Smooth muscle cell (in vitro differentiated cells): ENCODE results near the gene RFX1. TPM values are rescaled to one million over a fixed set of nuclear protein-coding genes. Genes with fewer than 3 reads are reported as not detected.

Experiments
- DNase-seq: peaks from one replicate; lab custom pipeline; 2025; ENCODE audit not compliant: unreplicated experiment; lab: John Stamatoyannopoulos, UW
- H2AFZ ChIP-seq: fragments of 200-600 bp; sonication (generic); 2 replicates; pipeline ENCODE4 v1.6.0; 2016; ENCODE audit warnings: antibody characterized with exemption, low read depth, mild to moderate bottlenecking
- H3F3A ChIP-seq: fragments of 200-600 bp; sonication (generic); 2 replicates; pipeline ENCODE4 v1.6.0; 2017; ENCODE audit warnings: antibody characterized with exemption, low read depth
- H3K27ac ChIP-seq: fragments of 200-600 bp; sonication (generic); 2 replicates; pipeline ENCODE4 v1.5.1; 2016; ENCODE audit warnings: low read depth, mild to moderate bottlenecking
- H3K27me3 ChIP-seq: fragments of 200-600 bp; sonication (generic); 2 replicates; pipeline ENCODE4 v1.6.1; 2016; ENCODE audit warnings: low read depth, mild to moderate bottlenecking
- H3K36me3 ChIP-seq: fragments of 200-600 bp; sonication (generic); 2 replicates; pipeline ENCODE4 v1.5.1; 2016; ENCODE audit warnings: low read depth
- H3K4me1 ChIP-seq: fragments of 200-600 bp; sonication (generic); 2 replicates; pipeline ENCODE4 v1.5.1; 2016; ENCODE audit warnings: low read depth
- H3K4me2 ChIP-seq: fragments of 200-600 bp; sonication (generic); 2 replicates; pipeline ENCODE4 v1.6.0; 2016; ENCODE audit warnings: mild to moderate bottlenecking
- H3K4me3 ChIP-seq: fragments of 200-600 bp; sonication (generic); 2 replicates; pipeline ENCODE4 v1.5.1; 2016; ENCODE audit warnings: mild to moderate bottlenecking
- H3K79me2 ChIP-seq: fragments of 200-600 bp; sonication (generic); 2 replicates; pipeline ENCODE4 v1.6.0; 2016; ENCODE audit warnings: low read depth, mild to moderate bottlenecking
- H3K9ac ChIP-seq: fragments of 200-600 bp; sonication (generic); 2 replicates; pipeline ENCODE4 v1.6.0; 2016; ENCODE audit warnings: low read depth
- H3K9me3 ChIP-seq: fragments of 200-600 bp; sonication (generic); replicated peaks from 2 replicates; pipeline ENCODE4 v1.5.1; 2016; ENCODE audit warnings: low read depth
- H4K20me1 ChIP-seq: fragments of 200-600 bp; sonication (generic); 2 replicates; pipeline ENCODE4 v1.6.0; 2016; ENCODE audit warnings: low read depth
- whole genome bisulfite sequencing: methylation state at CpG from one replicate; pipeline ENCODE4 v1.1.7; 2016; ENCODE audit warnings: low lambda C conversion rate; 5-methylcytosine and 5-hydroxymethylcytosine counted together
- polyA plus RNA-seq: library from polyadenylated mRNA; unstranded; fragments of >200 nt; fragmentation: Nextera tagmentation; extraction: Ambion mirVana; gene quantifications from 2 replicates; pipeline ENCODE4 v1.2.1, GENCODE V29; 2016
- total RNA-seq: library from RNA; depleted of rRNA; stranded (reverse); fragments of >200 nt; gene quantifications from 2 replicates; pipeline ENCODE4 v1.2.3, GENCODE V29; 2014
- TF ChIP-seq, protein P1 (sequence below): fragments of 200-600 bp; sonication (generic); IDR thresholded peaks from 2 replicates; pipeline ENCODE4 v1.5.1; 2017; ENCODE audit warnings: borderline replicate concordance, mild to moderate bottlenecking, antibody characterized with exemption; ENCODE audit not compliant: insufficient read depth, poor library complexity, severe bottlenecking

The RFX1 gene
- total and polyA plus RNA-seq, 2 experiments from 2014 or later = 2.2 TPM

DNA sequence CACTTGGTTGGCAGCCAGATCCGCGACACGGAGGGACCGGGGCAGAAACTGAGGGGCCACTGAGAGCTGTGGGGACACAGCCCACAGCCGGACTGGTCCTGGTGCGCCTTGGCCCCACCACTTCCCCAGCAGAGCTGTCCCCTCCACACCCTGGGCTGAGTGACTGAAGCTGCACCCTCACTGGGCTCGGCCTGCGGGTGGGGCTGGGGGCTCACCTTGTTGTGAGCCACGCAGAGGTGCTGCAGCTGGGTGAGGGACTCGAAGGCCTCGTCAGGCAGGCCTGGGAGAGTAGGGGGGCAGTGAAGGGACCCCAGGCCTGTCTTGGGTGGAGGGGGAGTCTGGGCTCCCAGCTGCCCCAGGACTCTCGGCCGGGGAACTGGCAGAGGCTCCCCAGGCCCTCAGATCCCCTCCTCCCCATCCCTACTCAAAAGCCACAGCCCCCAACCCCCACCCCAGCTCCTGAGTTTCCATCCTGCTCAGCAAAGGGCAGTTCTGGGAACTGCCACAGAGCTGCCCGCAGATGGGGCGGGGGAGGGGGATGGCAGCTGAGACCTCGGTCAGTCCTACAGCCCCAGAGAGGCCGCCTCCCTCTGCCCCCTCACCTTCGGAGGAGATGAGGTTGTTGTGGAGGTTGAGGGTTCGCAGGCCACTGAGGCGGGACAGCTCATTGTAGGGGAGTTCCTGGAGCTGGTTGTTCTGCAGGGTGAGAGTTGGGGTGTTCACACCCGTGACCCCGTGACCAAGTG is 70.2 kb downstream of the RFX1 start:
- TF ChIP-seq, protein P1, sequence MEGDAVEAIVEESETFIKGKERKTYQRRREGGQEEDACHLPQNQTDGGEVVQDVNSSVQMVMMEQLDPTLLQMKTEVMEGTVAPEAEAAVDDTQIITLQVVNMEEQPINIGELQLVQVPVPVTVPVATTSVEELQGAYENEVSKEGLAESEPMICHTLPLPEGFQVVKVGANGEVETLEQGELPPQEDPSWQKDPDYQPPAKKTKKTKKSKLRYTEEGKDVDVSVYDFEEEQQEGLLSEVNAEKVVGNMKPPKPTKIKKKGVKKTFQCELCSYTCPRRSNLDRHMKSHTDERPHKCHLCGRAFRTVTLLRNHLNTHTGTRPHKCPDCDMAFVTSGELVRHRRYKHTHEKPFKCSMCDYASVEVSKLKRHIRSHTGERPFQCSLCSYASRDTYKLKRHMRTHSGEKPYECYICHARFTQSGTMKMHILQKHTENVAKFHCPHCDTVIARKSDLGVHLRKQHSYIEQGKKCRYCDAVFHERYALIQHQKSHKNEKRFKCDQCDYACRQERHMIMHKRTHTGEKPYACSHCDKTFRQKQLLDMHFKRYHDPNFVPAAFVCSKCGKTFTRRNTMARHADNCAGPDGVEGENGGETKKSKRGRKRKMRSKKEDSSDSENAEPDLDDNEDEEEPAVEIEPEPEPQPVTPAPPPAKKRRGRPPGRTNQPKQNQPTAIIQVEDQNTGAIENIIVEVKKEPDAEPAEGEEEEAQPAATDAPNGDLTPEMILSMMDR = no peak
- Histone ChIP-seq H2AFZ (no peak overlapping the region), H3F3A (no peaks in the 10 kb centered on the region), H3K4me3 (no peak overlapping the region), H3K9me3 (no peaks in the 10 kb centered on the region), H3K4me2 (peak overlapping the region; percentile 68), H3K27me3 (no peaks in the 10 kb centered on the region), H3K79me2 (no peaks in the 10 kb centered on the region), H3K36me3 (no peaks in the 10 kb centered on the region), H4K20me1 (no peaks in the 10 kb centered on the region), H3K9ac (no peak overlapping the region), H3K4me1 (peaks cover 8% of the 10 kb centered on the region), H3K27ac (no peak overlapping the region)
- no peak for DNase-seq
- 73% methylated on average over 19 of the region's 22 CpGs for WGBS

DNA sequence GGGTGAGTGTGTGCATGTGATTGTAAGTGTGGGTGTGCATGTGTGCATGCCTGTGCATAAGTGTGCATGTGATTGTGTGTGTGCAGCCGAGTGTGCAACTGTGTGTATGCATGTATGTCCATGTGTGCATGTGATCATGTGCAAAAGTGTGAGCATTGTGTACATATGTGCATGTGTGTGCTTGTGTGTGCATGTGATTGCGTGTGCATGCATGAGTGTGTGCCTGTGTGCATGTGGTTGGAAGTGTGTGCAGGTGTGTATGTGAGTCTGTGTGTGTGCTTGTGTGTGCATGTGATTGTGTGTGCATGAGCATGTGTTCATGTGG is 71.4 kb downstream of the RFX1 start:
- Histone ChIP-seq H3K4me3 (no peak overlapping the region), H3K27ac (no peak overlapping the region), H3K9ac (no peak overlapping the region), H4K20me1 (no peaks in the 10 kb centered on the region), H3K4me1 (peaks cover 8% of the 10 kb centered on the region), H3K4me2 (no peak overlapping the region), H3K27me3 (no peaks in the 10 kb centered on the region), H3K79me2 (no peaks in the 10 kb centered on the region), H3K36me3 (no peaks in the 10 kb centered on the region), H3K9me3 (no peaks in the 10 kb centered on the region), H3F3A (no peaks in the 10 kb centered on the region), H2AFZ (no peak overlapping the region)
- WGBS = 100% methylated on average over 2 of the region's 2 CpGs
- TF ChIP-seq, protein P1 = no peak
- DNase-seq = no peak

DNA sequence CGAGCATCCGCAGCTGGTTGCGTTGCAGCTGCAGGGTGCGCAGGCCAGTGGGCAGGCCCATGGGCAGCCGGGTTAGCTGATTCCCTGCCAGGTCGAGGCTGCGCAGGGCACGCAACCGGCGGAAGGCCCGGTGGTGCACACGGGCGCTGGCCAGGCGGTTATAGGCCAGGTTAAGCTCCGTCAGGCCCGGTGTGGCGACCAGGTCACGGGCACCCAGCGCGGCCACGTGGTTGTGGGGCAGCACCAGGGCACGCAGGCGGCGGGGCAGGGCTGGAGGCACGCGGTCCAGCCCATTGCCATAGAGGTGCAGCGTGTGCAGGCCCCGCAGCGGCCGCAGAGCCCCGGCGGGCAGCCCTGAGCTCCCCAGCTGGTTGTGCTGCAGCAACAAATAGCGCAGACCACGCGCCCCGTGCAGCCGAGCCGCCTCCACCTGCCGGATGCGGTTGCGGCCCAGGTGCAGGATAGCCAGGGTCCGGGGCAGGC is 73.2 kb downstream of the RFX1 start:
- H3K4me1 ChIP-seq = peaks cover 8% of the 10 kb centered on the region
- H3F3A ChIP-seq = no peaks in the 10 kb centered on the region
- 97% methylated on average over 42 of the region's 42 CpGs for WGBS
- no peak for DNase-seq
- no peaks in the 10 kb centered on the region for H3K79me2 ChIP-seq
- no peaks in the 10 kb centered on the region for H3K36me3 ChIP-seq
- no peak overlapping the region for H3K9ac ChIP-seq
- H3K27me3 ChIP-seq = no peaks in the 10 kb centered on the region
- H3K4me2 ChIP-seq = no peak overlapping the region
- no peaks in the 10 kb centered on the region for H4K20me1 ChIP-seq
- no peak overlapping the region for H3K4me3 ChIP-seq
- no peak overlapping the region for H2AFZ ChIP-seq
- H3K9me3 ChIP-seq = no peaks in the 10 kb centered on the region
- no peak overlapping the region for H3K27ac ChIP-seq
- TF ChIP-seq, protein P1 = no peak

DNA sequence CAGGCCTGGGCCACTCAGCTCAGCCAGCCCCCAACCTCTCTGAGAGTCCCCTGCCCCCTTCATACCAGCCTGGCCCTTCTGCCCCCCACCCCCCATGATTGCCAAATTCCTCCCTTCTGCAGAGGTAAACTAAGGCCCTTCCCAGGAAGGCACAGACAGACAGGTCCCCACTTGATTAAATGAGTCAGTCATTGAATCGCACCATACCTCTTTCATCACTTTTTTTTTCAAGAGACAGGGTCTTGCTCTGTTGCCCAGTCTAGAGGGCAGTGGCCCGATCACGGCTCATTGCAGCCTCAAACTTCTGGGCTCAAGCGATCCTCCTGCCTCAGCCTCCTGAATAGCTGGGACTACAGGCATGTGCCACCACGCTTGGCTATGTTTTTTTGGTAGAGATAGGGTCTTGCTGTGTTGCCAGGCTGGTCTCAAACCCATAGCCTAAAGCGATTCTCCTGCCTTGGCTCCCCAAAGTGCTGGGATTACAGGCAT is 73.9 kb downstream of the RFX1 start:
- Histone ChIP-seq H3K4me3 (no peak overlapping the region), H3K27me3 (no peaks in the 10 kb centered on the region), H3K36me3 (no peaks in the 10 kb centered on the region), H3K4me2 (no peak overlapping the region), H2AFZ (no peak overlapping the region), H3K27ac (no peak overlapping the region), H3F3A (no peaks in the 10 kb centered on the region), H3K9ac (no peak overlapping the region), H3K4me1 (peaks cover 8% of the 10 kb centered on the region), H3K79me2 (no peaks in the 10 kb centered on the region), H4K20me1 (no peaks in the 10 kb centered on the region), H3K9me3 (no peaks in the 10 kb centered on the region)
- DNase-seq = no peak
- WGBS = 95% methylated on average over 6 of the region's 6 CpGs
- TF ChIP-seq, protein P1 = no peak
